ENCODE results near the gene LTBP4. TPM values are rescaled to one million over a fixed set of nuclear protein-coding genes. Genes with fewer than 3 reads are reported as not detected.

Gene LTBP4
- total and polyA plus RNA-seq, 2 of the 13 experiments (the other 11 are each of a cell fraction or from before 2014, with no cell fraction given) = 0.86 to 2.3 TPM

DNA sequence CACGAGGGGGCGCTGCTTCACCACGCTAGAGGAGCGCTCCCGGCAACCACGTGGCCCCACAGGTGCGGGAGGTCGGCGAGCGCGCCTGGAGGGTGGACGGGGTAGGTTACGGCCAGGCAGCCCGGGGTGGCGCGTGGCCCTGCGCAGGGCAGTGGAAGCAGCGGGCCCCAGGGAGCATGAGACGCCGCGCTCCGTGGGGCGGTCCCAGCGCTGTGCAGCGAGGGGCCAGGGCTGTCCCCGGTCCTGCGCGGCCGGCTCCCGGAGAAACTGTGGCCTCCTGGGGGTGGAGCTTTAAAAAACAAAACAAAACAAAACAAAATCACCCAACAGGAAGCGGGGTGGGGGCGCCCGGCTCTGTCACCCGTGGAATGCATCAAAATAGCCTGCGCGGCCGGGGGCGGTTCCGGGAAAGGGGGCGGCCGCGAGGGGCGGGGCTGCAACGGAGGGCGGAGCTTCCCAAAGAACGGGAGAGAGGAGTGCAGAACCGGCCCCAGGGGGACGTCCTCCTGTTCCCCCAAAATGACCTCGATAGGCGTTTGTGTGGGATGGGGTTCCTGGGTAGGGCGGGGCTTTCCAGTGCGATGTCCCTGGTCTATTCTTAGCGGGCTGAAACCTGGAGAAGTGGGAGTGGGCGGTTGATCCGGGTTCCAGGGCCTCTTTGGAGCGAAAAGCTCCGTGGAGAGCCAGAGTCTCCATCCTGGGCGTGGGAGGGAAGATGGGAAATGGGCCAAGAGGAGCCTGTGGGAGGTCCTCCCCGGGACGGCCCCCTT lies 61.9 kb downstream of the LTBP4 start (continued):
- TF ChIP-seq, protein P1, sequence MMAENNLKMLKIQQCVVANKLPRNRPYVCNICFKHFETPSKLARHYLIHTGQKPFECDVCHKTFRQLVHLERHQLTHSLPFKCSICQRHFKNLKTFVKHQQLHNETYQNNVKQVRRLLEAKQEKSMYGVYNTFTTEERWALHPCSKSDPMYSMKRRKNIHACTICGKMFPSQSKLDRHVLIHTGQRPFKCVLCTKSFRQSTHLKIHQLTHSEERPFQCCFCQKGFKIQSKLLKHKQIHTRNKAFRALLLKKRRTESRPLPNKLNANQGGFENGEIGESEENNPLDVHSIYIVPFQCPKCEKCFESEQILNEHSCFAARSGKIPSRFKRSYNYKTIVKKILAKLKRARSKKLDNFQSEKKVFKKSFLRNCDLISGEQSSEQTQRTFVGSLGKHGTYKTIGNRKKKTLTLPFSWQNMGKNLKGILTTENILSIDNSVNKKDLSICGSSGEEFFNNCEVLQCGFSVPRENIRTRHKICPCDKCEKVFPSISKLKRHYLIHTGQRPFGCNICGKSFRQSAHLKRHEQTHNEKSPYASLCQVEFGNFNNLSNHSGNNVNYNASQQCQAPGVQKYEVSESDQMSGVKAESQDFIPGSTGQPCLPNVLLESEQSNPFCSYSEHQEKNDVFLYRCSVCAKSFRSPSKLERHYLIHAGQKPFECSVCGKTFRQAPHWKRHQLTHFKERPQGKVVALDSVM (CRISPR knock-in tag; IDR thresholded peaks at IDR 0.05) = peak; percentile 50; the same call in 1 of the 2 replicates
- TF ChIP-seq ZNF232 (CRISPR knock-in tag; IDR thresholded peaks at IDR 0.05; ENCODE audit: borderline replicate concordance) (peak; percentile 74), ZNF20 (CRISPR knock-in tag; IDR thresholded peaks at IDR 0.05) (no peak), ZNF33A (CRISPR knock-in tag; IDR thresholded peaks at IDR 0.05; ENCODE audit: borderline replicate concordance) (no peak), SNAI1 (CRISPR knock-in tag; IDR thresholded peaks at IDR 0.05; ENCODE audit: borderline replicate concordance) (no peak), SAP130 (CRISPR knock-in tag; IDR thresholded peaks at IDR 0.05; ENCODE audit: low read depth) (peak; percentile 95), ZNF230 (CRISPR knock-in tag; IDR thresholded peaks at IDR 0.05) (no peak), EP300 (IDR thresholded peaks at IDR 0.05; ENCODE audit: low read depth in 2 of 2, low read length in 2 of 2) (no peak), EP300 (CRISPR knock-in tag; IDR thresholded peaks at IDR 0.05; ENCODE audit: borderline replicate concordance) (no peak), SP5 (CRISPR knock-in tag; IDR thresholded peaks at IDR 0.05; ENCODE audit: borderline replicate concordance, low read depth) (no peak), ZNF138 (CRISPR knock-in tag; IDR thresholded peaks at IDR 0.05; ENCODE audit: low read depth) (no peak), NFKBIZ (CRISPR knock-in tag; IDR thresholded peaks at IDR 0.05) (no peak), ZNF720 (CRISPR knock-in tag; IDR thresholded peaks at IDR 0.05) (no peak), ZFP90 (CRISPR knock-in tag; IDR thresholded peaks at IDR 0.05; ENCODE audit: borderline replicate concordance) (no peak; the same call in 1 of the 2 replicates), NFE2L2 (IDR thresholded peaks at IDR 0.05; ENCODE audit: low read length) (no peak), ARHGAP35 (CRISPR knock-in tag; IDR thresholded peaks at IDR 0.05; ENCODE audit: borderline replicate concordance) (peak; percentile 85; the same call in 1 of the 2 replicates), SPEN (CRISPR knock-in tag; IDR thresholded peaks at IDR 0.05; ENCODE audit: low read depth) (peak; percentile 74)
- TF ChIP-seq, protein P2, sequence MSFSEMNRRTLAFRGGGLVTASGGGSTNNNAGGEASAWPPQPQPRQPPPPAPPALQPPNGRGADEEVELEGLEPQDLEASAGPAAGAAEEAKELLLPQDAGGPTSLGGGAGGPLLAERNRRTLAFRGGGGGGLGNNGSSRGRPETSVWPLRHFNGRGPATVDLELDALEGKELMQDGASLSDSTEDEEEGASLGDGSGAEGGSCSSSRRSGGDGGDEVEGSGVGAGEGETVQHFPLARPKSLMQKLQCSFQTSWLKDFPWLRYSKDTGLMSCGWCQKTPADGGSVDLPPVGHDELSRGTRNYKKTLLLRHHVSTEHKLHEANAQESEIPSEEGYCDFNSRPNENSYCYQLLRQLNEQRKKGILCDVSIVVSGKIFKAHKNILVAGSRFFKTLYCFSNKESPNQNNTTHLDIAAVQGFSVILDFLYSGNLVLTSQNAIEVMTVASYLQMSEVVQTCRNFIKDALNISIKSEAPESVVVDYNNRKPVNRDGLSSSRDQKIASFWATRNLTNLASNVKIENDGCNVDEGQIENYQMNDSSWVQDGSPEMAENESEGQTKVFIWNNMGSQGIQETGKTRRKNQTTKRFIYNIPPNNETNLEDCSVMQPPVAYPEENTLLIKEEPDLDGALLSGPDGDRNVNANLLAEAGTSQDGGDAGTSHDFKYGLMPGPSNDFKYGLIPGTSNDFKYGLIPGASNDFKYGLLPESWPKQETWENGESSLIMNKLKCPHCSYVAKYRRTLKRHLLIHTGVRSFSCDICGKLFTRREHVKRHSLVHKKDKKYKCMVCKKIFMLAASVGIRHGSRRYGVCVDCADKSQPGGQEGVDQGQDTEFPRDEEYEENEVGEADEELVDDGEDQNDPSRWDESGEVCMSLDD (CRISPR knock-in tag; IDR thresholded peaks at IDR 0.05; ENCODE audit: borderline replicate concordance) = no peak
- TF ChIP-seq, protein P3, sequence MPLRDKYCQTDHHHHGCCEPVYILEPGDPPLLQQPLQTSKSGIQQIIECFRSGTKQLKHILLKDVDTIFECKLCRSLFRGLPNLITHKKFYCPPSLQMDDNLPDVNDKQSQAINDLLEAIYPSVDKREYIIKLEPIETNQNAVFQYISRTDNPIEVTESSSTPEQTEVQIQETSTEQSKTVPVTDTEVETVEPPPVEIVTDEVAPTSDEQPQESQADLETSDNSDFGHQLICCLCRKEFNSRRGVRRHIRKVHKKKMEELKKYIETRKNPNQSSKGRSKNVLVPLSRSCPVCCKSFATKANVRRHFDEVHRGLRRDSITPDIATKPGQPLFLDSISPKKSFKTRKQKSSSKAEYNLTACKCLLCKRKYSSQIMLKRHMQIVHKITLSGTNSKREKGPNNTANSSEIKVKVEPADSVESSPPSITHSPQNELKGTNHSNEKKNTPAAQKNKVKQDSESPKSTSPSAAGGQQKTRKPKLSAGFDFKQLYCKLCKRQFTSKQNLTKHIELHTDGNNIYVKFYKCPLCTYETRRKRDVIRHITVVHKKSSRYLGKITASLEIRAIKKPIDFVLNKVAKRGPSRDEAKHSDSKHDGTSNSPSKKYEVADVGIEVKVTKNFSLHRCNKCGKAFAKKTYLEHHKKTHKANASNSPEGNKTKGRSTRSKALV (CRISPR knock-in tag; IDR thresholded peaks at IDR 0.05) = peak; percentile 52; the same call in 1 of the 2 replicates
- TF ChIP-seq, protein P4, sequence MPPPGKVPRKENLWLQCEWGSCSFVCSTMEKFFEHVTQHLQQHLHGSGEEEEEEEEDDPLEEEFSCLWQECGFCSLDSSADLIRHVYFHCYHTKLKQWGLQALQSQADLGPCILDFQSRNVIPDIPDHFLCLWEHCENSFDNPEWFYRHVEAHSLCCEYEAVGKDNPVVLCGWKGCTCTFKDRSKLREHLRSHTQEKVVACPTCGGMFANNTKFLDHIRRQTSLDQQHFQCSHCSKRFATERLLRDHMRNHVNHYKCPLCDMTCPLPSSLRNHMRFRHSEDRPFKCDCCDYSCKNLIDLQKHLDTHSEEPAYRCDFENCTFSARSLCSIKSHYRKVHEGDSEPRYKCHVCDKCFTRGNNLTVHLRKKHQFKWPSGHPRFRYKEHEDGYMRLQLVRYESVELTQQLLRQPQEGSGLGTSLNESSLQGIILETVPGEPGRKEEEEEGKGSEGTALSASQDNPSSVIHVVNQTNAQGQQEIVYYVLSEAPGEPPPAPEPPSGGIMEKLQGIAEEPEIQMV (CRISPR knock-in tag; IDR thresholded peaks at IDR 0.05; ENCODE audit: low read depth) = no peak
- TF ChIP-seq, protein P5, sequence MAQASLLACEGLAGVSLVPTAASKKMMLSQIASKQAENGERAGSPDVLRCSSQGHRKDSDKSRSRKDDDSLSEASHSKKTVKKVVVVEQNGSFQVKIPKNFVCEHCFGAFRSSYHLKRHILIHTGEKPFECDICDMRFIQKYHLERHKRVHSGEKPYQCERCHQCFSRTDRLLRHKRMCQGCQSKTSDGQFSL (CRISPR knock-in tag; IDR thresholded peaks at IDR 0.05) = peak; percentile 85

All from HepG2 (cell line).